ENCODE data around the gene RAB17. TPM values are rescaled to one million over a fixed set of nuclear protein-coding genes. Genes with fewer than 3 reads are reported as not detected.
A peak's percentile ranks its signal among the peaks of the same experiment; 100 is the strongest.

The RAB17 gene
- total and polyA plus RNA-seq, 10 donors, result 0.24 to 2.2 (median 0.67) TPM; not detected in 3

GRCh38 chr2:237529452-237530402, 60.8 kb downstream of the RAB17 start:
- Histone ChIP-seq H3K27me3 (replicated peaks in 1 of 7) (peaks cover 0 to 12% (median 0%) of the 10 kb centered on the region in 7 donors), H3K4me1 (peaks cover 0 to 10% (median 0%) of the 10 kb centered on the region in 6 donors), H3K9me3 (no peaks in the 10 kb centered on the region), H3K27ac (no peak overlapping the region), H3K36me3 (no peaks in the 10 kb centered on the region), H3K4me3 (no peak overlapping the region)
- DNase-seq, result peak; percentile 52
- no peak for TF ChIP-seq CTCF (IDR thresholded peaks at IDR 0.05 in 8 of 11, conservative IDR thresholded peaks at IDR 0.05 in 3 of 11)
- intact Hi-C loops (cut with DNase I; ENCODE audit: low total_unique reads), result no loop called here
- WGBS, 5 donors, result 70 to 85% (median 80%) methylated on average over 13 to 19 of the region's 19 CpGs

GRCh38 chr2:237527766-237528165, 62.8 kb downstream of the RAB17 start:
- H3K27ac ChIP-seq, result no peak overlapping the region
- no peak for DNase-seq
- H3K36me3 ChIP-seq, result no peaks in the 10 kb centered on the region
- intact Hi-C loops (cut with DNase I; ENCODE audit: low total_unique reads), result no loop called here
- peaks cover 0 to 12% (median 0%) of the 10 kb centered on the region in 7 donors for H3K27me3 ChIP-seq (replicated peaks in 1 of 7)
- WGBS, 5 donors, result 93 to 95% (median 95%) methylated on average over 5 of the region's 5 CpGs
- H3K4me1 ChIP-seq, result peaks cover 0 to 10% (median 0%) of the 10 kb centered on the region in 6 donors
- H3K4me3 ChIP-seq, result no peak overlapping the region
- H3K9me3 ChIP-seq, result no peaks in the 10 kb centered on the region
- TF ChIP-seq POLR2AphosphoS5 (IDR thresholded peaks at IDR 0.05), result no peak
- no peak for TF ChIP-seq CTCF (IDR thresholded peaks at IDR 0.05 in 8 of 11, conservative IDR thresholded peaks at IDR 0.05 in 3 of 11)
- TF ChIP-seq POLR2A (IDR thresholded peaks at IDR 0.05), result no peak

GRCh38 chr2:237527233-237527632, 63.3 kb downstream of the RAB17 start:
- TF ChIP-seq CTCF (IDR thresholded peaks at IDR 0.05 in 8 of 11, conservative IDR thresholded peaks at IDR 0.05 in 3 of 11) (no peak), POLR2A (IDR thresholded peaks at IDR 0.05) (no peak)
- 88 to 93% (median 92%) methylated on average over 11 of the region's 11 CpGs for WGBS, 5 donors
- Histone ChIP-seq H3K36me3 (no peaks in the 10 kb centered on the region), H3K4me1 (peaks cover 0 to 10% (median 0%) of the 10 kb centered on the region in 6 donors), H3K9me3 (no peaks in the 10 kb centered on the region), H3K4me3 (no peak overlapping the region), H3K27me3 (replicated peaks in 1 of 7) (peaks cover 0 to 12% (median 0%) of the 10 kb centered on the region in 7 donors), H3K27ac (no peak overlapping the region)
- intact Hi-C loops (cut with DNase I; ENCODE audit: low total_unique reads), result no loop called here
- DNase-seq, result no peak

GRCh38 chr2:237525559-237526157, 64.9 kb downstream of the RAB17 start:
- Histone ChIP-seq H3K36me3 (no peaks in the 10 kb centered on the region), H3K9me3 (no peaks in the 10 kb centered on the region), H3K4me3 (no peak overlapping the region), H3K27ac (no peak overlapping the region), H3K27me3 (replicated peaks in 1 of 7) (peaks cover 0 to 12% (median 0%) of the 10 kb centered on the region in 7 donors), H3K4me1 (peaks cover 0 to 10% (median 0%) of the 10 kb centered on the region in 6 donors)
- peak; percentile 66 for DNase-seq
- 89 to 96% (median 91%) methylated on average over 12 to 17 of the region's 17 CpGs for WGBS, 5 donors
- intact Hi-C loops (cut with DNase I; ENCODE audit: low total_unique reads), result no loop called here
- no peak for TF ChIP-seq POLR2AphosphoS5 (IDR thresholded peaks at IDR 0.05)
- TF ChIP-seq POLR2A (IDR thresholded peaks at IDR 0.05), result no peak
- TF ChIP-seq CTCF (IDR thresholded peaks at IDR 0.05 in 8 of 11, conservative IDR thresholded peaks at IDR 0.05 in 3 of 11), result no peak

Data from spleen (tissue), 11 donors.